ENCODE measurements around the gene MYO3B.

GRCh38 chr2:170350929-170351826 lies 173.2 kb downstream of the MYO3B start:
- no peak for TF ChIP-seq ZNF425 (CRISPR knock-in tag; conservative IDR thresholded peaks at IDR 0.05)
- no peak for TF ChIP-seq CREB1 (CRISPR knock-in tag; IDR thresholded peaks at IDR 0.05)
- TF ChIP-seq ZNF138 (CRISPR knock-in tag; conservative IDR thresholded peaks at IDR 0.05): no peak
- TF ChIP-seq, protein P1, sequence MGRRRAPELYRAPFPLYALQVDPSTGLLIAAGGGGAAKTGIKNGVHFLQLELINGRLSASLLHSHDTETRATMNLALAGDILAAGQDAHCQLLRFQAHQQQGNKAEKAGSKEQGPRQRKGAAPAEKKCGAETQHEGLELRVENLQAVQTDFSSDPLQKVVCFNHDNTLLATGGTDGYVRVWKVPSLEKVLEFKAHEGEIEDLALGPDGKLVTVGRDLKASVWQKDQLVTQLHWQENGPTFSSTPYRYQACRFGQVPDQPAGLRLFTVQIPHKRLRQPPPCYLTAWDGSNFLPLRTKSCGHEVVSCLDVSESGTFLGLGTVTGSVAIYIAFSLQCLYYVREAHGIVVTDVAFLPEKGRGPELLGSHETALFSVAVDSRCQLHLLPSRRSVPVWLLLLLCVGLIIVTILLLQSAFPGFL (CRISPR knock-in tag; IDR thresholded peaks at IDR 0.05; ENCODE audit: borderline replicate concordance): no peak
- no peak for TF ChIP-seq FOXJ3 (CRISPR knock-in tag; IDR thresholded peaks at IDR 0.05; ENCODE audit: borderline replicate concordance)
- no peak for TF ChIP-seq SOX15 (CRISPR knock-in tag; IDR thresholded peaks at IDR 0.05)
- no peak for TF ChIP-seq ELF4 (CRISPR knock-in tag; IDR thresholded peaks at IDR 0.05; ENCODE audit: low read depth)
- no peak for TF ChIP-seq CTCF (IDR thresholded peaks at IDR 0.05)
- TF ChIP-seq MLX (CRISPR knock-in tag; IDR thresholded peaks at IDR 0.05): no peak

Data from WTC11 (cell line).